Subcutaneous adipose tissue (tissue), 4 donors: ENCODE data around the gene CCDC121. TPM values are rescaled to one million over a fixed set of nuclear protein-coding genes. Genes with fewer than 3 reads are reported as not detected.

Experiments used
- total RNA-seq, 4 donors: library from RNA; depleted of rRNA; stranded (reverse); fragments of >200 nt; gene quantifications; one replicate each; pipeline ENCODE4 v1.1.0, GENCODE V29; 2016
- TF ChIP-seq, protein P1 (sequence below): fragments of 450-650 bp; IDR thresholded peaks from one replicate; pipeline ENCODE4 v1.5.1; 2016; ENCODE audit warnings: low read depth, mild to moderate bottlenecking, control low read depth, antibody characterized with exemption, moderate library complexity

The CCDC121 gene
- total RNA-seq, 4 donors from 2014 or later: 2.5 to 6.6 (median 4.1) TPM

DNA sequence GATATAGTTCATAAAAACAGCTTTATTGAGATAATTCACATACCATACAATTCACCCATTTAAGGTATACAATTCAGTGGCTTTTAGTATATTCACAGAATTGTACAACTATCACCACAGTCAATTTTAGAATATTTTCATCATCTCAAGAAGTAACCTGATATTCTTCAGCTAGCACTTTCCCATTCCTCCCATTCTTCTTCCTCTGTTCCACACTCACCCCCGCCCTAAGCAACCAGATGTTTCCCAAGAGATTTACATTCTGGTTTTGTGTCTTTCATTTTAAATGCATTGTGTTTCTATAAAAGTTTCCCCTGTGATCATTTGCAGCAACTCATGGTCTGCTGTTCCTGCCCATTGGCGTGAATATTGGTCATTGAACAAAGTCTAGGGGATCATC is 5.5 kb upstream of the CCDC121 start:
- TF ChIP-seq, protein P1, sequence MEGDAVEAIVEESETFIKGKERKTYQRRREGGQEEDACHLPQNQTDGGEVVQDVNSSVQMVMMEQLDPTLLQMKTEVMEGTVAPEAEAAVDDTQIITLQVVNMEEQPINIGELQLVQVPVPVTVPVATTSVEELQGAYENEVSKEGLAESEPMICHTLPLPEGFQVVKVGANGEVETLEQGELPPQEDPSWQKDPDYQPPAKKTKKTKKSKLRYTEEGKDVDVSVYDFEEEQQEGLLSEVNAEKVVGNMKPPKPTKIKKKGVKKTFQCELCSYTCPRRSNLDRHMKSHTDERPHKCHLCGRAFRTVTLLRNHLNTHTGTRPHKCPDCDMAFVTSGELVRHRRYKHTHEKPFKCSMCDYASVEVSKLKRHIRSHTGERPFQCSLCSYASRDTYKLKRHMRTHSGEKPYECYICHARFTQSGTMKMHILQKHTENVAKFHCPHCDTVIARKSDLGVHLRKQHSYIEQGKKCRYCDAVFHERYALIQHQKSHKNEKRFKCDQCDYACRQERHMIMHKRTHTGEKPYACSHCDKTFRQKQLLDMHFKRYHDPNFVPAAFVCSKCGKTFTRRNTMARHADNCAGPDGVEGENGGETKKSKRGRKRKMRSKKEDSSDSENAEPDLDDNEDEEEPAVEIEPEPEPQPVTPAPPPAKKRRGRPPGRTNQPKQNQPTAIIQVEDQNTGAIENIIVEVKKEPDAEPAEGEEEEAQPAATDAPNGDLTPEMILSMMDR: no peak

DNA sequence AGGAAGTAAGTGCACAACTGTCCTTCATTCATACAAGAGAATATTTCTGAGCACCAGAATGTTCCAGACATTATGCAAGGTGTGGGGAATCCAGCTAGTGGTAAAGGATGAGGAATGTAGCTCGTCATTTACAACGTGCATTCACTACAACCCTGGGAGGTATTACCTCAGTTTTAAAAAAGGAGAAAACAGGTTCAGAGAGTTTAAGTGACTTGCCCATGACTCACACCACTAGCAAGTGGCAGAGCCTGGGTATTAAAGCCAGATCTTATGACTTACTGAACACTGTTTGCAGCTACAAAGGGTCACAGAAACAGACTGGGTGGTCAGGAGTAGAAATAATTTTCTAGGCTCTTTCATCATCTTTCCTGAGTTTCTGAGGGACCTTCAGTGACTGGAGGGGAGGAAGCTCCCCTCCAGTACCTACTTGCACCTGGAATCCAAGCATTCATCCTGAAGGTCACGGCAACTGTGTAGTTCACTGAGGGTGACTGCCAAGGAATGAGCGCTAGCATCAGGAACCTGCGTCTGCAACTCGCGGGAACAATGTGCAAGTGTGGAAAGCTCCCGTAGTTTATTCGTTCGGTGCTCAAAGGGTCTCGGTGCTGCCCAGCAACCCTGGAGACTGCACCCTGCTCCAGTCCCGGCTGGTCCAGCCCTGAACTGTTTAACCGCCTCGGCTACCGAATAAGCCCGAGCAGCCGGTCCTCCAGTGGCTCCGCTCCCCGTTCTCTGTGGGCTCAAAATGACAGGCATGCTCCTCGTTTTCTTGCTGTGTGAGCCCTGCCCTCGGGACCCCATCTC is 647 bp downstream of the CCDC121 start:
- TF ChIP-seq, protein P1: no peak

DNA sequence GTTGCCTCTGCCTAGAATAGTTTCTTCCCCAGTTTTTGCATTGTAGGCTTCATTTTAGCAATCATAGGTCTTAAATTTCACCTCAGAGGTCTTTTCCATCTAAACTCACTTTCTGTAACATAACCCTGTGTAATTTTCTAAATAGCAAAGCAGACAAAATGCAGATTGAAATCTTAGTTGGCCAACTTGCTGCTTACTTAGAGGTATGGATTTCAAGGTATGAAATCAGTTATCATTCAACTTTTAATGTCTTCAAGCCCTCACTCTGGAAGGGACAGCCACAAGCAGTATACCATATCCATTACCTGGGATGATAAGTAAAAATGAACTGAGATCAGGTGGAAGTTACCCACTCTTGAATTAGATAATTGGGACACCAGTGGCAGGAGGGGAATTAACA is 3.9 kb downstream of the CCDC121 start:
- TF ChIP-seq, protein P1: no peak

DNA sequence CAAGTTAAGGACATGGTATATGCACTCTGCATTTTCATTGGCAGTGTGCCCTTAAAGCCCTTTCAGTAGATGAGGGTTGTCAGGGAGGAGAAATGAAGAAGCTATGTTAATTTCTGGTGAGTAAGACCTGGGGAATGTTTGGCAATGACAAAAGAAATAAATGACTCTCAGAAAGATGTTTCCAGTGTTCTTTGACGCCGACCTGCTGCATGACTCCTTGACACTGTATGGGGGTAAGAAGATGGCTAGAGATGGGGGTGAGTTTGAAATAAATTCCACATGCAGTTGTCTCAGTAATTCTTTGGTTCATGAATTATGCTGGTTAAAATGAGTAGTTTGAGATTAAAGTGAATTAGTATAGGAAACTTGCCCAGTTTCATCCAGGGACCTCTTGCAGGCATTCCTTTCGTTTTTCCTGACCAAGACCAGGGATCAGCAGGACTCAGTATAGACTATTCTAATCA is 5.9 kb downstream of the CCDC121 start:
- TF ChIP-seq, protein P1: no peak

DNA sequence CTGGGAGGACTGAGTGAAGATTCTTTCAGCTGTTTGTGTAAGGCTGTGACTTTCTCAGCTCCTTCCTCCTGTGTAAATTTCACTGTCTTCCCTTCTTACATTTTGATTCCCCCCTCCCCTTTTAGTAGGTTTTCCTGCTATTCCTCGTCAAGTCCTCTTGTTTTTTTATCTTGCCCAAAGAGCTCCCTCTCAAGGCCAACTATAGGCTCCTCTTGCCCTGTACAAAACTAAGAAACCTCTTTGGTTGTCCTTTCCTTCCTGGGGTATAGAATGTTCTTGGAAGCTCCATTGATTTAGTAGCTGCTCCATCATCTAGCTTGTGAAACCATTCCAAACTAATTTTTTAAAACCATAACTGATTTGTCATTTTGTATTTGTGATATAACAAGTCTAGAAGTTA is 7.3 kb downstream of the CCDC121 start:
- TF ChIP-seq, protein P1: no peak

DNA sequence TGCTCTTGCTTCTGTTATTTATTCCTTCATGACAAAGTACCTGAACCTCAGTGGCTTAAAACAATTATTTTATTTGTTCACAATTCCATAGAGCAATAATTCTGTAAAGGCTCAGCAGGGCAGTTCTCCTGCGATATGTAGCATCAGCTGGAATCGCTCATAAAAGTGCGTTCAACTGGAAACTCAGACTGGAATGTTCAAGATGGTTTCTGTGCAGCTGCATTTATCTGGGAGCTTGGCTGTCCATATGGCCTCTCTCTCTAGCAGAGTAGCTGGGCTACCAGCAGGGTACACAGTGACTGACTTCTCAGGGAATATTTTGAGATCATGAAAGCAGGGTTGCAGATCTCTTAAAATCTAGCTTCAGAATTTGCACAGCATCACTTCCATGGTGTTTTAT is 13.5 kb downstream of the CCDC121 start:
- TF ChIP-seq, protein P1: no peak

DNA sequence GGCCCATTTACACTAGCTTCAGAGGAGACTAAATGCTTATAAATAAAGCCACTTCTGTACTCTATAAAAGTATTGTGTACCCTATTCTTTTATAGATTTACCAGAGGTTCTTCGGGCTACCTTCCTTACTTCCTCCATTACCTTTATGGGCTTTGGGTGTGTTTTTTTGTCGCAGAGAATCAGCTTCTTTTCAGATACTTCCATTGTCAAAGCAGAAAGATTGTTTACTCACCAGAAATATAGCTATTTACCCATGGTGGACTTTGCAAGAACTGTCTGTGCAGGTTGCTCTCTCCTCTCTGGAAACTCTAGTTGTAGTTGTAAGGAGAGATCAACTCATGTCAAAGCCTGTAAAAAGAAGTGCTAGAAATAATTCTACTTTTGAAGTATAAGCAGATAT is 14.8 kb downstream of the CCDC121 start:
- TF ChIP-seq, protein P1: no peak
